ENCODE measurements around the gene RHOBTB1. TPM values are rescaled to one million over a fixed set of nuclear protein-coding genes. Genes with fewer than 3 reads are reported as not detected.

The RHOBTB1 gene
- total and polyA plus RNA-seq, 2 experiments from 2014 or later = 4.6 to 13.2 TPM

DNA sequence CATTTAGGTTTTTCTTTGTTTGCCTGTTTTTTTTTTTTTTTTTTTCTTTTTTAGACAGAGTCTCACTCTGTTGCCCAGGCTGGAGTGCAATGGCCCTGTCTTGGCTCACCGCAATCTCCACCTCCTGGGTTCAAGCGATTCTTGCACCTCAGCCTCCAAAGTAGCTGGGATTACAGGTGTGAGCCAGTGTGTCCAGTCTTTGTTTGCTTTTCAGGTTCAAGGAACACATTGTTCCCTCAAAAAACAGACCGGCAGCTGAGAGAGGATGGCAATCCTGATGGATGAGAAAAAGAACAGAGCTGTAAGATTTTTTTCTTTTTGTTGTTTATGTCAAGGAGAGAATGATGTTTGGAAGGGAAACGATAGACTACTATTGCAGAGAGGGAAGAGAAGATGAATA lies 23.3 kb upstream of the RHOBTB1 start (continued):
- TF ChIP-seq, protein P1, sequence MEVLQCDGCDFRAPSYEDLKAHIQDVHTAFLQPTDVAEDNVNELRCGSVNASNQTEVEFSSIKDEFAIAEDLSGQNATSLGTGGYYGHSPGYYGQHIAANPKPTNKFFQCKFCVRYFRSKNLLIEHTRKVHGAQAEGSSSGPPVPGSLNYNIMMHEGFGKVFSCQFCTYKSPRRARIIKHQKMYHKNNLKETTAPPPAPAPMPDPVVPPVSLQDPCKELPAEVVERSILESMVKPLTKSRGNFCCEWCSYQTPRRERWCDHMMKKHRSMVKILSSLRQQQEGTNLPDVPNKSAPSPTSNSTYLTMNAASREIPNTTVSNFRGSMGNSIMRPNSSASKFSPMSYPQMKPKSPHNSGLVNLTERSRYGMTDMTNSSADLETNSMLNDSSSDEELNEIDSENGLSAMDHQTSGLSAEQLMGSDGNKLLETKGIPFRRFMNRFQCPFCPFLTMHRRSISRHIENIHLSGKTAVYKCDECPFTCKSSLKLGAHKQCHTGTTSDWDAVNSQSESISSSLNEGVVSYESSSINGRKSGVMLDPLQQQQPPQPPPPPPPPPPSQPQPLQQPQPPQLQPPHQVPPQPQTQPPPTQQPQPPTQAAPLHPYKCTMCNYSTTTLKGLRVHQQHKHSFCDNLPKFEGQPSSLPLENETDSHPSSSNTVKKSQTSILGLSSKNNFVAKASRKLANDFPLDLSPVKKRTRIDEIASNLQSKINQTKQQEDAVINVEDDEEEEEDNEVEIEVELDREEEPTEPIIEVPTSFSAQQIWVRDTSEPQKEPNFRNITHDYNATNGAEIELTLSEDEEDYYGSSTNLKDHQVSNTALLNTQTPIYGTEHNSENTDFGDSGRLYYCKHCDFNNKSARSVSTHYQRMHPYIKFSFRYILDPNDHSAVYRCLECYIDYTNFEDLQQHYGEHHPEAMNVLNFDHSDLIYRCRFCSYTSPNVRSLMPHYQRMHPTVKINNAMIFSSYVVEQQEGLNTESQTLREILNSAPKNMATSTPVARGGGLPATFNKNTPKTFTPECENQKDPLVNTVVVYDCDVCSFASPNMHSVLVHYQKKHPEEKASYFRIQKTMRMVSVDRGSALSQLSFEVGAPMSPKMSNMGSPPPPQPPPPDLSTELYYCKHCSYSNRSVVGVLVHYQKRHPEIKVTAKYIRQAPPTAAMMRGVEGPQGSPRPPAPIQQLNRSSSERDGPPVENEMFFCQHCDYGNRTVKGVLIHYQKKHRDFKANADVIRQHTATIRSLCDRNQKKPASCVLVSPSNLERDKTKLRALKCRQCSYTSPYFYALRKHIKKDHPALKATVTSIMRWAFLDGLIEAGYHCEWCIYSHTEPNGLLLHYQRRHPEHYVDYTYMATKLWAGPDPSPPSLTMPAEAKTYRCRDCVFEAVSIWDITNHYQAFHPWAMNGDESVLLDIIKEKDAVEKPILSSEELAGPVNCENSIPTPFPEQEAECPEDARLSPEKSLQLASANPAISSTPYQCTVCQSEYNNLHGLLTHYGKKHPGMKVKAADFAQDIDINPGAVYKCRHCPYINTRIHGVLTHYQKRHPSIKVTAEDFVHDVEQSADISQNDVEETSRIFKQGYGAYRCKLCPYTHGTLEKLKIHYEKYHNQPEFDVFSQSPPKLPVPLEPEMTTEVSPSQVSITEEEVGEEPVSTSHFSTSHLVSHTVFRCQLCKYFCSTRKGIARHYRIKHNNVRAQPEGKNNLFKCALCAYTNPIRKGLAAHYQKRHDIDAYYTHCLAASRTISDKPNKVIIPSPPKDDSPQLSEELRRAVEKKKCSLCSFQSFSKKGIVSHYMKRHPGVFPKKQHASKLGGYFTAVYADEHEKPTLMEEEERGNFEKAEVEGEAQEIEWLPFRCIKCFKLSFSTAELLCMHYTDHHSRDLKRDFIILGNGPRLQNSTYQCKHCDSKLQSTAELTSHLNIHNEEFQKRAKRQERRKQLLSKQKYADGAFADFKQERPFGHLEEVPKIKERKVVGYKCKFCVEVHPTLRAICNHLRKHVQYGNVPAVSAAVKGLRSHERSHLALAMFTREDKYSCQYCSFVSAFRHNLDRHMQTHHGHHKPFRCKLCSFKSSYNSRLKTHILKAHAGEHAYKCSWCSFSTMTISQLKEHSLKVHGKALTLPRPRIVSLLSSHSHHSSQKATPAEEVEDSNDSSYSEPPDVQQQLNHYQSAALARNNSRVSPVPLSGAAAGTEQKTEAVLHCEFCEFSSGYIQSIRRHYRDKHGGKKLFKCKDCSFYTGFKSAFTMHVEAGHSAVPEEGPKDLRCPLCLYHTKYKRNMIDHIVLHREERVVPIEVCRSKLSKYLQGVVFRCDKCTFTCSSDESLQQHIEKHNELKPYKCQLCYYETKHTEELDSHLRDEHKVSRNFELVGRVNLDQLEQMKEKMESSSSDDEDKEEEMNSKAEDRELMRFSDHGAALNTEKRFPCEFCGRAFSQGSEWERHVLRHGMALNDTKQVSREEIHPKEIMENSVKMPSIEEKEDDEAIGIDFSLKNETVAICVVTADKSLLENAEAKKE (CRISPR knock-in tag; IDR thresholded peaks at IDR 0.05) = no peak
- TF ChIP-seq, protein P2, sequence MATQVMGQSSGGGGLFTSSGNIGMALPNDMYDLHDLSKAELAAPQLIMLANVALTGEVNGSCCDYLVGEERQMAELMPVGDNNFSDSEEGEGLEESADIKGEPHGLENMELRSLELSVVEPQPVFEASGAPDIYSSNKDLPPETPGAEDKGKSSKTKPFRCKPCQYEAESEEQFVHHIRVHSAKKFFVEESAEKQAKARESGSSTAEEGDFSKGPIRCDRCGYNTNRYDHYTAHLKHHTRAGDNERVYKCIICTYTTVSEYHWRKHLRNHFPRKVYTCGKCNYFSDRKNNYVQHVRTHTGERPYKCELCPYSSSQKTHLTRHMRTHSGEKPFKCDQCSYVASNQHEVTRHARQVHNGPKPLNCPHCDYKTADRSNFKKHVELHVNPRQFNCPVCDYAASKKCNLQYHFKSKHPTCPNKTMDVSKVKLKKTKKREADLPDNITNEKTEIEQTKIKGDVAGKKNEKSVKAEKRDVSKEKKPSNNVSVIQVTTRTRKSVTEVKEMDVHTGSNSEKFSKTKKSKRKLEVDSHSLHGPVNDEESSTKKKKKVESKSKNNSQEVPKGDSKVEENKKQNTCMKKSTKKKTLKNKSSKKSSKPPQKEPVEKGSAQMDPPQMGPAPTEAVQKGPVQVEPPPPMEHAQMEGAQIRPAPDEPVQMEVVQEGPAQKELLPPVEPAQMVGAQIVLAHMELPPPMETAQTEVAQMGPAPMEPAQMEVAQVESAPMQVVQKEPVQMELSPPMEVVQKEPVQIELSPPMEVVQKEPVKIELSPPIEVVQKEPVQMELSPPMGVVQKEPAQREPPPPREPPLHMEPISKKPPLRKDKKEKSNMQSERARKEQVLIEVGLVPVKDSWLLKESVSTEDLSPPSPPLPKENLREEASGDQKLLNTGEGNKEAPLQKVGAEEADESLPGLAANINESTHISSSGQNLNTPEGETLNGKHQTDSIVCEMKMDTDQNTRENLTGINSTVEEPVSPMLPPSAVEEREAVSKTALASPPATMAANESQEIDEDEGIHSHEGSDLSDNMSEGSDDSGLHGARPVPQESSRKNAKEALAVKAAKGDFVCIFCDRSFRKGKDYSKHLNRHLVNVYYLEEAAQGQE (IDR thresholded peaks at IDR 0.05; ENCODE audit: unreplicated experiment) = no peak
- TF ChIP-seq EZH2phosphoT487 (IDR thresholded peaks at IDR 0.05; ENCODE audit: unreplicated experiment) (no peak), STAT1 (IDR thresholded peaks at IDR 0.05; ENCODE audit: unreplicated experiment) (no peak), EZH2 (IDR thresholded peaks at IDR 0.05; ENCODE audit: low read depth, unreplicated experiment) (no peak), NANOG (IDR thresholded peaks at IDR 0.05; ENCODE audit: borderline replicate concordance) (no peak)

DNA sequence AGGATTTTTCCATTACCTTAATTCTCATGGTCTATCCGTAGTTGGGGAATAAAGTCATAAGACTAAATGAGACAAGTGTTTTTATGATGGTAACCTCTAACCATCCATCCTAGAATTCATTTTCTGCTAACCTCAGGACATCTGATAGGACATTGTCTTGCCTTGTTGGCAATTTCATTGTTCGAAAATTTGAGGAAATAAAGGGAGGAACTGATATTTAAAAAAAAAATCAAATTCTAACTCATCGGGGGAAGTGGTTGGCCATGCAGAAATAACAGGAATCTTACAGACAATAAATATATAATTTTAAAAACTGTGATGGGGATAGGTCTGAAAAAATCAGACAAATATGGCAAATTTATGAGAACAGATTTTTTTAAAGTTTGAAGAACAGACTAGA lies 21.7 kb upstream of the RHOBTB1 start:
- Histone ChIP-seq H3K4me3 (no peak overlapping the region), H3K27ac (ENCODE audit: low read depth) (no peak overlapping the region), H3K27me3 (ENCODE audit: insufficient read depth) (no peaks in the 10 kb centered on the region), H2AFZ (no peak overlapping the region), H3F3A (replicated peaks; ENCODE audit: low read depth) (no peaks in the 10 kb centered on the region), H3K79me2 (replicated peaks; ENCODE audit: insufficient read depth) (no peaks in the 10 kb centered on the region), H3K9me2 (ENCODE audit: insufficient read depth) (no peaks in the 10 kb centered on the region), H3K4me1 (ENCODE audit: insufficient read depth) (peaks cover 15% of the 10 kb centered on the region), H4K20me1 (replicated peaks; ENCODE audit: insufficient read depth) (no peaks in the 10 kb centered on the region), H3K4me2 (no peak overlapping the region), H3K36me3 (ENCODE audit: insufficient read depth) (no peaks in the 10 kb centered on the region)
- Mint-ChIP-seq H3K27ac (no peak overlapping the region), H3K36me3 (ENCODE audit: low read depth) (no peaks in the 10 kb centered on the region), H3K9me3 (no peaks in the 10 kb centered on the region), H3K27me3 (ENCODE audit: insufficient read depth, low read depth, poor library complexity) (no peaks in the 10 kb centered on the region), H3K4me1 (peaks cover 26% of the 10 kb centered on the region), H3K4me3 (no peak overlapping the region)
- no peak for DNase-seq (ENCODE audit: low spot score)
- ATAC-seq = no peak
- TF ChIP-seq, protein P2 (IDR thresholded peaks at IDR 0.05; ENCODE audit: unreplicated experiment) = no peak
- no peak for TF ChIP-seq EZH2 (IDR thresholded peaks at IDR 0.05; ENCODE audit: low read depth, unreplicated experiment)
- TF ChIP-seq, protein P3, sequence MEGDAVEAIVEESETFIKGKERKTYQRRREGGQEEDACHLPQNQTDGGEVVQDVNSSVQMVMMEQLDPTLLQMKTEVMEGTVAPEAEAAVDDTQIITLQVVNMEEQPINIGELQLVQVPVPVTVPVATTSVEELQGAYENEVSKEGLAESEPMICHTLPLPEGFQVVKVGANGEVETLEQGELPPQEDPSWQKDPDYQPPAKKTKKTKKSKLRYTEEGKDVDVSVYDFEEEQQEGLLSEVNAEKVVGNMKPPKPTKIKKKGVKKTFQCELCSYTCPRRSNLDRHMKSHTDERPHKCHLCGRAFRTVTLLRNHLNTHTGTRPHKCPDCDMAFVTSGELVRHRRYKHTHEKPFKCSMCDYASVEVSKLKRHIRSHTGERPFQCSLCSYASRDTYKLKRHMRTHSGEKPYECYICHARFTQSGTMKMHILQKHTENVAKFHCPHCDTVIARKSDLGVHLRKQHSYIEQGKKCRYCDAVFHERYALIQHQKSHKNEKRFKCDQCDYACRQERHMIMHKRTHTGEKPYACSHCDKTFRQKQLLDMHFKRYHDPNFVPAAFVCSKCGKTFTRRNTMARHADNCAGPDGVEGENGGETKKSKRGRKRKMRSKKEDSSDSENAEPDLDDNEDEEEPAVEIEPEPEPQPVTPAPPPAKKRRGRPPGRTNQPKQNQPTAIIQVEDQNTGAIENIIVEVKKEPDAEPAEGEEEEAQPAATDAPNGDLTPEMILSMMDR (conservative IDR thresholded peaks at IDR 0.05; ENCODE audit: low read depth in 2 of 2) = no peak
- TF ChIP-seq POLR2AphosphoS5 (IDR thresholded peaks at IDR 0.05; ENCODE audit: low read depth) = no peak

All from GM23338 (cell line).